Panc1 (cell line): Measurements from ENCODE around the gene AK4. TPM values are rescaled to one million over a fixed set of nuclear protein-coding genes. Genes with fewer than 3 reads are reported as not detected.

ENCODE experiments used
- ATAC-seq: fragments of 200-7000 bp; cut with Tn5 transposase; 2 replicates; pipeline ENCODE4 v1.9.1; 2020; ENCODE audit warnings: mild to moderate bottlenecking, moderate library complexity
- BruUV-seq: library from RNA; stranded (reverse); fragments of 400-500 nt; replicated peaks from 2 replicates; lab custom pipeline; 2021; lab: Mats Ljungman, UMichigan
- CTCF ChIA-PET: fragments of 300-600 bp; sonication (Branson Sonifier 250); formaldehyde crosslinking; loops from one replicate; lab custom pipeline; 2022; ENCODE audit warnings: antibody characterized with exemption; lab: Charles Lee
- POLR2A ChIA-PET: fragments of 300-600 bp; sonication (Branson Sonifier 250); formaldehyde crosslinking; loops from one replicate; lab custom pipeline; 2022; ENCODE audit warnings: antibody characterized with exemption; lab: Charles Lee
- DNase-seq: peaks from one replicate; pipeline ENCODE4 v3.0.0-alpha.2; 2010; ENCODE audit warnings: low read depth, low spot score
- H3K27ac ChIP-seq: 2 replicates; pipeline ENCODE4 v1.5.1; 2011; ENCODE audit warnings: mild to moderate bottlenecking, low read length, inconsistent platforms
- H3K27me3 ChIP-seq: fragments of 200-500 bp; sonication (Bioruptor generic); 2 replicates; pipeline ENCODE4 v1.6.0; 2014; ENCODE audit warnings: low read length, inconsistent platforms; ENCODE audit not compliant: control insufficient read depth, insufficient read depth
- H3K36me3 ChIP-seq: fragments of 200-500 bp; sonication (Bioruptor generic); 2 replicates; pipeline ENCODE4 v1.5.1; 2014; ENCODE audit warnings: inconsistent platforms, mild to moderate bottlenecking, low read length, moderate library complexity; ENCODE audit not compliant: control insufficient read depth, insufficient read depth
- H3K4me1 ChIP-seq: 2 replicates; pipeline ENCODE4 v1.5.1; 2011; ENCODE audit warnings: inconsistent platforms, mild to moderate bottlenecking, low read length, moderate library complexity; ENCODE audit not compliant: control insufficient read depth, insufficient read depth
- H3K4me3 ChIP-seq, 2 experiments: 2 replicates each; pipeline ENCODE4 v1.5.1; 2011 to 2012; ENCODE audit warnings: low read depth in 2 of 2, low read length in 2 of 2, mild to moderate bottlenecking in 2 of 2, inconsistent platforms in 1 of 2, moderate library complexity in 1 of 2
- H3K9me3 ChIP-seq: fragments of 200-500 bp; sonication (Bioruptor generic); 2 replicates; pipeline ENCODE4 v1.5.1; 2014; ENCODE audit warnings: low read depth, mild to moderate bottlenecking, inconsistent platforms, low read length, moderate library complexity; ENCODE audit not compliant: control insufficient read depth, insufficient read depth
- CTCF ChIP-seq: fragments of 450-650 bp; IDR thresholded peaks from 2 replicates; pipeline ENCODE4 v1.5.1; 2017; ENCODE audit warnings: mild to moderate bottlenecking
- POLR2AphosphoS5 ChIP-seq: IDR thresholded peaks from 2 replicates; pipeline ENCODE4 v1.6.1; 2012; ENCODE audit warnings: mild to moderate bottlenecking, low read depth, low read length, moderate library complexity
- SIN3A ChIP-seq: IDR thresholded peaks from 2 replicates; pipeline ENCODE4 v1.6.1; 2012; ENCODE audit warnings: low read depth, mild to moderate bottlenecking, low read length, moderate library complexity, borderline replicate concordance; ENCODE audit not compliant: insufficient read depth
- TCF7L2 ChIP-seq: IDR thresholded peaks from 2 replicates; pipeline ENCODE4 v1.6.1; 2011; ENCODE audit warnings: mild to moderate bottlenecking, low read depth, low read length, inconsistent platforms
- in situ Hi-C: cut with HindIII; loops from 2 replicates; pipeline ENCODE4 v1.10.0; 2016; ENCODE audit warnings: low sequenced_read_pairs, low pct_unique_long_range_greater_than_20kb
- intact Hi-C: fragments of 100-400 bp; cut with micrococcal nuclease; formaldehyde crosslinking; loops from one replicate; pipeline ENCODE4 v1.10.0; 2022; ENCODE audit not compliant: unreplicated experiment
- total RNA-seq: library from RNA; stranded (reverse); gene quantifications from one replicate; pipeline ENCODE4 v1.2.1, GENCODE V29; 2021; ENCODE audit not compliant: unreplicated experiment
- TF ChIP-seq, protein P1 (sequence below), 2 experiments: IDR thresholded peaks; 2 replicates each; pipeline ENCODE4 v1.6.1; 2011 to 2012; ENCODE audit warnings: low read depth in 2 of 2, control low read depth in 1 of 2, low read length in 1 of 2, mild to moderate bottlenecking in 1 of 2, moderate library complexity in 1 of 2; ENCODE audit not compliant: insufficient read depth in 1 of 2

The AK4 gene
- total RNA-seq, 1 experiment from 2014 or later = 26.8 TPM

GRCh38 chr1:65178235-65178634 lies 30.2 kb downstream of the AK4 start:
- POLR2A ChIA-PET = no interaction called here

DNA sequence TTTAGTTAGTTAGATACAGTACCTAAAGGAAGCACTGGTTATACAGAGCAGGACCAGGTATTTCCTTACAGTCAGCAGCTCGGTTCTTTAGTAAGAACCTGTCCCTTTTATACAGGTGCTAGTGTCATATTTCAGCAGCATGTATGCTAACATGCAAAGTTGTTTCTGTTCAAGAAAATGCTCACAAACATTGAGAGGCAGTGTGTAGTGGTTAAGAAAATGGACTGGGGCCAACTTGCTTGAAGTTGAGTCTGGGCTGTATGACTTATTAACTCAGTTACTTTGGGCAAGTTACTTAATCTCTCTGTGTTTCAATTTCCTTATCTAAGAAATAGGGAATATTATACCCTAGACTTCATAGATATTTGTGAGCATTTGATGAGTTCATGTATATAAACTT lies 31.1 kb downstream of the AK4 start:
- intact Hi-C loops (no loop called here), in situ Hi-C loops (no loop called here)
- TF ChIP-seq TCF7L2 = no peak
- no TSS peak for BruUV-seq
- no peak for DNase-seq
- Histone ChIP-seq H3K4me1 (peaks cover 24% of the 10 kb centered on the region), H3K4me3 (no peak overlapping the region), H3K9me3 (no peaks in the 10 kb centered on the region), H3K27ac (no peak overlapping the region), H3K27me3 (no peaks in the 10 kb centered on the region), H3K36me3 (no peaks in the 10 kb centered on the region)
- POLR2A ChIA-PET = interaction anchor here (0.5 kb wide), 1 partner anchor 897 kb away, joined by 5 read pairs; no protein-coding TSS in a partner anchor
- CTCF ChIA-PET = no interaction called here
- ATAC-seq = no peak

More at GRCh38 chr1:65178235-65178634, 30.2 kb downstream of the AK4 start:
- intact Hi-C loops (no loop called here), in situ Hi-C loops (no loop called here)
- no peaks in the 10 kb centered on the region for H3K36me3 ChIP-seq
- H3K4me3 ChIP-seq = no peak overlapping the region
- peak overlapping the region; percentile 18 for H3K27ac ChIP-seq
- CTCF ChIA-PET = no interaction called here
- no peak for DNase-seq
- TF ChIP-seq CTCF = no peak
- TF ChIP-seq, protein P1, sequence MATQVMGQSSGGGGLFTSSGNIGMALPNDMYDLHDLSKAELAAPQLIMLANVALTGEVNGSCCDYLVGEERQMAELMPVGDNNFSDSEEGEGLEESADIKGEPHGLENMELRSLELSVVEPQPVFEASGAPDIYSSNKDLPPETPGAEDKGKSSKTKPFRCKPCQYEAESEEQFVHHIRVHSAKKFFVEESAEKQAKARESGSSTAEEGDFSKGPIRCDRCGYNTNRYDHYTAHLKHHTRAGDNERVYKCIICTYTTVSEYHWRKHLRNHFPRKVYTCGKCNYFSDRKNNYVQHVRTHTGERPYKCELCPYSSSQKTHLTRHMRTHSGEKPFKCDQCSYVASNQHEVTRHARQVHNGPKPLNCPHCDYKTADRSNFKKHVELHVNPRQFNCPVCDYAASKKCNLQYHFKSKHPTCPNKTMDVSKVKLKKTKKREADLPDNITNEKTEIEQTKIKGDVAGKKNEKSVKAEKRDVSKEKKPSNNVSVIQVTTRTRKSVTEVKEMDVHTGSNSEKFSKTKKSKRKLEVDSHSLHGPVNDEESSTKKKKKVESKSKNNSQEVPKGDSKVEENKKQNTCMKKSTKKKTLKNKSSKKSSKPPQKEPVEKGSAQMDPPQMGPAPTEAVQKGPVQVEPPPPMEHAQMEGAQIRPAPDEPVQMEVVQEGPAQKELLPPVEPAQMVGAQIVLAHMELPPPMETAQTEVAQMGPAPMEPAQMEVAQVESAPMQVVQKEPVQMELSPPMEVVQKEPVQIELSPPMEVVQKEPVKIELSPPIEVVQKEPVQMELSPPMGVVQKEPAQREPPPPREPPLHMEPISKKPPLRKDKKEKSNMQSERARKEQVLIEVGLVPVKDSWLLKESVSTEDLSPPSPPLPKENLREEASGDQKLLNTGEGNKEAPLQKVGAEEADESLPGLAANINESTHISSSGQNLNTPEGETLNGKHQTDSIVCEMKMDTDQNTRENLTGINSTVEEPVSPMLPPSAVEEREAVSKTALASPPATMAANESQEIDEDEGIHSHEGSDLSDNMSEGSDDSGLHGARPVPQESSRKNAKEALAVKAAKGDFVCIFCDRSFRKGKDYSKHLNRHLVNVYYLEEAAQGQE (IDR thresholded peaks at IDR 0.05; ENCODE audit: insufficient read depth in 1 of 2, low read depth in 2 of 2, low read length in 1 of 2) = no peak
- no peak for TF ChIP-seq TCF7L2
- no peak for TF ChIP-seq SIN3A
- no peak for TF ChIP-seq POLR2AphosphoS5
- no peaks in the 10 kb centered on the region for H3K9me3 ChIP-seq
- peaks cover 27% of the 10 kb centered on the region for H3K4me1 ChIP-seq
- no peak for ATAC-seq
- BruUV-seq = no TSS peak
- no peaks in the 10 kb centered on the region for H3K27me3 ChIP-seq

DNA sequence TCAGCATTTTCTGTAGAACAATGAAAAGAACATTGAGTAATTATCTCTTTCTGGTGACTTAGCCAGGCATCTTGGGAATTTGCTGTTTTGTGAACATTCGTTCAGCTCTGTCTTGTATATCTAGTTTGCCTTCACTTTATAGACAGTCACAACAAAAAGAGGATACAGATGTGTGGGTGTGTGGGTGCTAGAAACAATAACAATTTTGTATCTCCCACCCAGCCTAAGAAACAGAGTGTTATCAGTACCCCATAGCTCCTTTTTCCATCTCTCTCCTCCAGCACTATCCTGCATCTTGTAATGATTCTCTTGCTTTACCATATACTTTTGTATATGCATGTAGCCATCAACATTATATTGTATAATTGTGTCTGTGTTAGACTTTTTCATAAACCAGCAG lies 33.0 kb downstream of the AK4 start:
- no TSS peak for BruUV-seq
- H3K4me1 ChIP-seq = peaks cover 13% of the 10 kb centered on the region; the same call in 1 of the 2 replicates
- ATAC-seq (no peak), DNase-seq (no peak)
- H3K4me3 ChIP-seq = no peak overlapping the region
- ChIA-PET POLR2A (no interaction called here), CTCF (interaction anchor here (0.6 kb wide), 1 partner anchor 25 kb away, joined by 3 read pairs; no protein-coding TSS in a partner anchor)
- H3K27ac ChIP-seq = no peak overlapping the region
- no peaks in the 10 kb centered on the region for H3K36me3 ChIP-seq
- no peak for TF ChIP-seq TCF7L2
- TF ChIP-seq, protein P1 (IDR thresholded peaks at IDR 0.05; ENCODE audit: insufficient read depth in 1 of 2, low read depth in 2 of 2, low read length in 1 of 2) = no peak
- TF ChIP-seq CTCF = no peak
- TF ChIP-seq POLR2AphosphoS5 = no peak
- no peak for TF ChIP-seq SIN3A
- intact Hi-C loops (no loop called here), in situ Hi-C loops (no loop called here)
- H3K27me3 ChIP-seq = no peaks in the 10 kb centered on the region
- H3K9me3 ChIP-seq = no peaks in the 10 kb centered on the region
